HCT116 (cell line): ENCODE results near the gene WNK2. TPM values are rescaled to one million over a fixed set of nuclear protein-coding genes. Genes with fewer than 3 reads are reported as not detected.

Experiments used
- ATAC-seq: fragments of 200-7000 bp; cut with Tn5 transposase; 2 replicates; pipeline ENCODE4 v1.9.1; 2020; ENCODE audit warnings: mild to moderate bottlenecking, moderate library complexity
- BruUV-seq: library from RNA; stranded (reverse); fragments of 400-500 nt; replicated peaks from 2 replicates; lab custom pipeline; 2021; lab: Mats Ljungman, UMichigan
- CTCF ChIA-PET: fragments of 300-600 bp; sonication (Branson Sonifier 250); formaldehyde crosslinking; loops from one replicate; lab custom pipeline; 2021; ENCODE audit warnings: antibody characterized with exemption; lab: Charles Lee
- POLR2A ChIA-PET: fragments of 300-600, 350-600 bp; sonication (Branson Sonifier 250); formaldehyde crosslinking; loops from one replicate; lab custom pipeline; 2021; ENCODE audit warnings: antibody characterized with exemption; lab: Charles Lee
- RAD21 ChIA-PET, 2 experiments: fragments of 300-600 bp; sonication (Branson Sonifier 250); formaldehyde crosslinking; loops; one replicate each; lab custom pipeline; 2023; ENCODE audit warnings: low total read pairs in 2 of 2; ENCODE audit not compliant: uncharacterized antibody in 2 of 2, unreplicated experiment in 2 of 2, low non-redundant PET in 1 of 2; lab: Charles Lee
- DNase-seq: peaks from one replicate; pipeline ENCODE4 v3.0.0-alpha.2; 2010; ENCODE audit warnings: low read depth, low spot score
- H2AFZ ChIP-seq: fragments of 200-600 bp; shearing (Covaris generic), sonication (generic); 2 replicates; pipeline ENCODE4 v1.6.1; 2017; ENCODE audit warnings: low read depth, mixed run types, mixed read lengths, antibody characterized with exemption, low read length; ENCODE audit not compliant: poor library complexity, severe bottlenecking
- H3K27ac ChIP-seq: 2 replicates; pipeline ENCODE4 v1.5.1; 2012; ENCODE audit warnings: low read depth, low read length
- H3K27me3 ChIP-seq: fragments of 200-600 bp; sonication (generic); 2 replicates; pipeline ENCODE4 v1.6.1; 2016; ENCODE audit warnings: mixed run types, low read length, mixed read lengths; ENCODE audit not compliant: insufficient read depth
- H3K36me3 ChIP-seq, 2 experiments: fragments of 200-500 bp in 1 of 2; fragments of 200-600 bp in 1 of 2; sonication (Bioruptor generic) in 1 of 2; sonication (generic) in 1 of 2; 2 replicates each; pipeline versions ENCODE4 v1.5.1 to v1.6.1; 2014 to 2016; ENCODE audit warnings: low read length in 2 of 2, inconsistent platforms in 1 of 2, mixed read lengths in 1 of 2, mixed run types in 1 of 2; ENCODE audit not compliant: insufficient read depth in 2 of 2, control insufficient read depth in 1 of 2
- H3K4me1 ChIP-seq, 2 experiments: fragments of 200-600 bp in 1 of 2; sonication (generic) in 1 of 2; 2 replicates each; pipeline versions ENCODE4 v1.5.1 to v1.6.1; 2012 to 2017; ENCODE audit warnings: low read length in 2 of 2, inconsistent platforms in 1 of 2, mild to moderate bottlenecking in 1 of 2, mixed read lengths in 1 of 2, mixed run types in 1 of 2, moderate library complexity in 1 of 2; ENCODE audit not compliant: insufficient read depth in 2 of 2, control insufficient read depth in 1 of 2
- H3K4me2 ChIP-seq: fragments of 200-600 bp; sonication (generic); 2 replicates; pipeline ENCODE4 v1.6.1; 2017; ENCODE audit warnings: mixed run types, low read length, mixed read lengths
- H3K4me3 ChIP-seq, 2 experiments: fragments of 200-600 bp in 1 of 2; sonication (generic) in 1 of 2; replicated peaks in 1 of 2; 2 replicates each; pipeline ENCODE4 v1.5.1; 2011 to 2016; ENCODE audit warnings: low read length in 2 of 2, control low read depth in 1 of 2, low read depth in 1 of 2, mild to moderate bottlenecking in 1 of 2, mixed read lengths in 1 of 2, mixed run types in 1 of 2
- H3K79me2 ChIP-seq: fragments of 200-600 bp; sonication (generic); 2 replicates; pipeline ENCODE4 v1.6.1; 2017; ENCODE audit warnings: mild to moderate bottlenecking, mixed run types, low read length, moderate library complexity, mixed read lengths; ENCODE audit not compliant: insufficient read depth
- H3K9ac ChIP-seq: fragments of 200-600 bp; sonication (generic); 2 replicates; pipeline ENCODE4 v1.6.1; 2016; ENCODE audit warnings: low read length, mixed read lengths
- H3K9me2 ChIP-seq: fragments of 200-600 bp; sonication (generic), shearing (Covaris generic); 2 replicates; pipeline ENCODE4 v1.6.1; 2017; ENCODE audit warnings: mixed run types, mild to moderate bottlenecking, moderate library complexity; ENCODE audit not compliant: insufficient read depth
- H3K9me3 ChIP-seq, 2 experiments: fragments of 200-500 bp in 1 of 2; fragments of 200-600 bp in 1 of 2; sonication (Bioruptor generic) in 1 of 2; sonication (generic) in 1 of 2; 2 replicates each; pipeline ENCODE4 v1.6.1; 2014 to 2017; ENCODE audit warnings: low read length in 2 of 2, mixed read lengths in 2 of 2, inconsistent platforms in 1 of 2, low read depth in 1 of 2, mild to moderate bottlenecking in 1 of 2, mixed run types in 1 of 2, moderate library complexity in 1 of 2; ENCODE audit not compliant: control insufficient read depth in 1 of 2, insufficient read depth in 1 of 2
- H4K20me1 ChIP-seq: fragments of 200-600 bp; sonication (generic), shearing (Covaris generic); 2 replicates; pipeline ENCODE4 v1.6.1; 2017; ENCODE audit warnings: mixed run types, mild to moderate bottlenecking, moderate library complexity; ENCODE audit not compliant: insufficient read depth
- CBX3 ChIP-seq: IDR thresholded peaks from 2 replicates; pipeline ENCODE4 v1.6.1; 2012; ENCODE audit warnings: low read depth
- CEBPB ChIP-seq: IDR thresholded peaks from 2 replicates; pipeline ENCODE4 v1.6.1; 2012; ENCODE audit warnings: low read depth
- EGR1 ChIP-seq: IDR thresholded peaks from 2 replicates; pipeline ENCODE4 v1.6.1; 2012; ENCODE audit warnings: low read depth
- ELF1 ChIP-seq: IDR thresholded peaks from 2 replicates; pipeline ENCODE4 v1.6.1; 2012; ENCODE audit warnings: low read depth, borderline replicate concordance
- EZH2phosphoT487 ChIP-seq: fragments of 200-600 bp; IDR thresholded peaks from 2 replicates; pipeline ENCODE4 v1.6.1; 2018; ENCODE audit warnings: antibody characterized with exemption, borderline replicate concordance
- FOSL1 ChIP-seq: IDR thresholded peaks from 2 replicates; pipeline ENCODE4 v1.6.1; 2012; ENCODE audit warnings: low read depth
- JUND ChIP-seq: IDR thresholded peaks from 2 replicates; pipeline ENCODE4 v1.6.1; 2012
- RAD21 ChIP-seq: IDR thresholded peaks from 2 replicates; pipeline ENCODE4 v1.6.1; 2012; ENCODE audit warnings: low read depth, mild to moderate bottlenecking
- SIN3A ChIP-seq: IDR thresholded peaks from 2 replicates; pipeline ENCODE4 v1.6.1; 2012; ENCODE audit warnings: low read depth
- TCF7L2 ChIP-seq: IDR thresholded peaks from 2 replicates; pipeline ENCODE4 v1.7.0; 2011; ENCODE audit warnings: borderline replicate concordance, inconsistent platforms; ENCODE audit not compliant: insufficient read depth, insufficient read length; ENCODE audit errors: extremely low read depth
- ZFX ChIP-seq: fragments of 450-650 bp; IDR thresholded peaks from 2 replicates; pipeline ENCODE4 v1.6.1; 2017
- intact Hi-C: fragments of 100-400 bp; cut with micrococcal nuclease; formaldehyde crosslinking; loops from 2 replicates; pipeline ENCODE4 v1.10.0; 2022
- total RNA-seq: library from RNA; stranded (reverse); gene quantifications from one replicate; pipeline ENCODE4 v1.2.1, GENCODE V29; 2021; ENCODE audit not compliant: unreplicated experiment
- TF ChIP-seq, protein P1 (sequence below), 3 experiments: fragments of 200-600 bp in 1 of 3; sonication (generic) in 1 of 3; IDR thresholded peaks in 2 of 3; conservative IDR thresholded peaks in 1 of 3; 2 replicates each; pipeline ENCODE4 v1.5.1; 2012 to 2017; ENCODE audit warnings: low read depth in 2 of 3, low read length in 2 of 3, antibody characterized with exemption in 1 of 3, borderline replicate concordance in 1 of 3, control low read depth in 1 of 3, mild to moderate bottlenecking in 1 of 3, mixed read lengths in 1 of 3, mixed run types in 1 of 3, moderate library complexity in 1 of 3; ENCODE audit not compliant: insufficient read depth in 1 of 3
- TF ChIP-seq, protein P2 (sequence below): IDR thresholded peaks from 2 replicates; pipeline ENCODE4 v1.6.1; 2012

The WNK2 gene
- total RNA-seq, 1 experiment from 2014 or later, result 24.4 TPM

DNA sequence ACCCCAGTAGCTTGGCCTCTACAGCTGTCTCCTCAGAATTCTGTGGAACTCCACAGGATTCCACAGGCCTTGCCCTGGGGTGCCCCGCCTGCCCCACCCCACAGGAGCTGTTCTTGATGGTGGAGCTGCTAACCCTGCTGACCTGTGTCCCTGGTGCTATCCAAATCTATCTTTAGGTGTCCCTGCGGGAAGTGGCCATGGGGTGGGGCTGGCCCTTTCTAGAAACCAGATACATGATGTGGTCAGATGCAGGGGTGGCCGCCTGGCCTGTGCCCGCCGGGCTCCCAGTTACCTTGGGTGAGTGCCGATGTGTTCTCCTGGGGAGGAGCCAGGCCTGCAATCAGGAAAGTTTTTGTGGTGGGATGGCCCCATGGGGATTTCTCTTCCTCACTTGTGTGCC, 34.2 kb downstream of the WNK2 start:
- Histone ChIP-seq H3K27ac (no peak overlapping the region; the same call in 1 of the 2 replicates), H3K36me3 (no peaks in the 10 kb centered on the region), H3K79me2 (peaks cover 23% of the 10 kb centered on the region), H3K27me3 (no peaks in the 10 kb centered on the region), H2AFZ (no peak overlapping the region), H3K9me3 (no peaks in the 10 kb centered on the region), H4K20me1 (no peaks in the 10 kb centered on the region), H3K9ac (no peak overlapping the region), H3K9me2 (no peaks in the 10 kb centered on the region), H3K4me1 (peaks cover 15 to 26% of the 10 kb centered on the region in 2 experiments), H3K4me3 (no peak overlapping the region), H3K4me2 (no peak overlapping the region)
- TF ChIP-seq ZFX (no peak), TCF7L2 (no peak), EZH2phosphoT487 (no peak), CBX3 (no peak), ELF1 (no peak), JUND (no peak), CEBPB (no peak), EGR1 (no peak), SIN3A (no peak), RAD21 (no peak), FOSL1 (no peak)
- TF ChIP-seq, protein P1, sequence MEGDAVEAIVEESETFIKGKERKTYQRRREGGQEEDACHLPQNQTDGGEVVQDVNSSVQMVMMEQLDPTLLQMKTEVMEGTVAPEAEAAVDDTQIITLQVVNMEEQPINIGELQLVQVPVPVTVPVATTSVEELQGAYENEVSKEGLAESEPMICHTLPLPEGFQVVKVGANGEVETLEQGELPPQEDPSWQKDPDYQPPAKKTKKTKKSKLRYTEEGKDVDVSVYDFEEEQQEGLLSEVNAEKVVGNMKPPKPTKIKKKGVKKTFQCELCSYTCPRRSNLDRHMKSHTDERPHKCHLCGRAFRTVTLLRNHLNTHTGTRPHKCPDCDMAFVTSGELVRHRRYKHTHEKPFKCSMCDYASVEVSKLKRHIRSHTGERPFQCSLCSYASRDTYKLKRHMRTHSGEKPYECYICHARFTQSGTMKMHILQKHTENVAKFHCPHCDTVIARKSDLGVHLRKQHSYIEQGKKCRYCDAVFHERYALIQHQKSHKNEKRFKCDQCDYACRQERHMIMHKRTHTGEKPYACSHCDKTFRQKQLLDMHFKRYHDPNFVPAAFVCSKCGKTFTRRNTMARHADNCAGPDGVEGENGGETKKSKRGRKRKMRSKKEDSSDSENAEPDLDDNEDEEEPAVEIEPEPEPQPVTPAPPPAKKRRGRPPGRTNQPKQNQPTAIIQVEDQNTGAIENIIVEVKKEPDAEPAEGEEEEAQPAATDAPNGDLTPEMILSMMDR (IDR thresholded peaks at IDR 0.05 in 2 of 3, conservative IDR thresholded peaks at IDR 0.05 in 1 of 3; ENCODE audit: borderline replicate concordance in 1 of 3, insufficient read depth in 1 of 3, low read depth in 2 of 3, low read length in 2 of 3), result no peak
- TF ChIP-seq, protein P2, sequence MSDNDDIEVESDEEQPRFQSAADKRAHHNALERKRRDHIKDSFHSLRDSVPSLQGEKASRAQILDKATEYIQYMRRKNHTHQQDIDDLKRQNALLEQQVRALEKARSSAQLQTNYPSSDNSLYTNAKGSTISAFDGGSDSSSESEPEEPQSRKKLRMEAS, result no peak
- ChIA-PET RAD21 (no interaction called here), CTCF (interaction anchor here (1.2 kb wide), 1 partner anchor 85 kb away, joined by 4 read pairs; no protein-coding TSS in a partner anchor), POLR2A (no interaction called here)
- intact Hi-C loops, result no loop called here
- no peak for ATAC-seq
- no peak for DNase-seq
- no TSS peak for BruUV-seq
